Fibroblast of upper back skin (primary cell): ENCODE results near the gene DLGAP1.
"Not testable (repeated sequence)": the region's sequence is repeated elsewhere in the genome, so short reads cannot be mapped to it uniquely, and the experiment has no call there.

ENCODE experiments used
- DNase-seq: peaks from one replicate; pipeline ENCODE4 v3.0.0-alpha.2; 2013

The DLGAP1 gene

DNA sequence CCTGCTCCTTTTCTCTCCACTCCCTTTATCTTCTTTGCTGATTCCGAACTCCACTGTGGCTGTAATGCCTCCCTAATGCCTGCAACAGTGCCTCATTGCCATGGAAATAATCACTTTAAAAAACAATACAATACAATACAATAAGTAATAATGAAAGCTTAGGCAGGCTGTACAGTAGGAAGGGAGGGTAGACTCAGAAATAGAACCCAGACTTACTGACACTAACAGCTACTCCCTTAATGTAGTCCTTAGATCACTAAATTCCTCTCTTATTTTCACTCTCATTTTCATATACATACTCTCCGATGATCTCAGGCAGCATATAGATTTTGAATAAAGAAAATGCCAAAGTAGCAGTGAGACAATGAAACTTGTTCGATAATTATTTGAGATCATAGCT is 70.2 kb downstream of the DLGAP1 start:
- DNase-seq: no peak

DNA sequence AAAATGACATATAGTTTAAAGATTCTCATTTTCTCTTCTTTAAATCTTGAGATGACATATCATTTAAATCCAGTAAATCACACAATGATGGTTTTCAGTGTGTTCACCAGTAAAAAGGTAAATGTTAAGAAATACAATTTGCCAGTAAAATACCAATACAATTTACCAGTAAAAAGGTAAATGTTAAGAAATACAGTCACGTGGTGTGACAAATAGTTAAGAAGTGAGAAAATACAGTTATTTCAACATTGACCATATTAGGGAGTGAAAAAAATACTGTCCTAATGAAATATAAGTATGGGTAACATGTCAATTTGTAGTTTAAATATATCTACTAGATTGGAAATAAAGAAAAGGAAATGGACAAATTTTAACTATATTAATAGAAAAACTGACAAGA is 80.5 kb downstream of the DLGAP1 start:
- DNase-seq: no peak

DNA sequence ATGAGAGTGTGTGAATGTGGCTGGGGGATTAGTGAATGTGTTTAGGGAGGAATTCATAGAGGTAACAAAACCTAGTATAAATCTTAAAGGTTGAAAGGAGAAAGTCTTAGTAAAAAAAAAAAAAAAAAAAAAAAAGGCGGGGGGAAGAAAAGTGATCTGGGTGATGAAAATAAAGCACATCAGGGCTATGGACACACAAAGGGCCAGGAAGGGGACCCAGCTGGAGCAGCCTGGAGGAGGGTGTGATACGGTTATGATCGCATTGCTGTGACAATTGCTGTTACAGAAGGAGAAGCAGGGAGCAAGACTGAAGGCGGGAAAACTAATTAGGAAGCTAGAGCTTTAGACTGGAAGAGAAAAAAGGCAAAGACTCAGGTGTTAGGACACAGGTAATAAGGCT is 85.4 kb downstream of the DLGAP1 start:
- DNase-seq: no peak

DNA sequence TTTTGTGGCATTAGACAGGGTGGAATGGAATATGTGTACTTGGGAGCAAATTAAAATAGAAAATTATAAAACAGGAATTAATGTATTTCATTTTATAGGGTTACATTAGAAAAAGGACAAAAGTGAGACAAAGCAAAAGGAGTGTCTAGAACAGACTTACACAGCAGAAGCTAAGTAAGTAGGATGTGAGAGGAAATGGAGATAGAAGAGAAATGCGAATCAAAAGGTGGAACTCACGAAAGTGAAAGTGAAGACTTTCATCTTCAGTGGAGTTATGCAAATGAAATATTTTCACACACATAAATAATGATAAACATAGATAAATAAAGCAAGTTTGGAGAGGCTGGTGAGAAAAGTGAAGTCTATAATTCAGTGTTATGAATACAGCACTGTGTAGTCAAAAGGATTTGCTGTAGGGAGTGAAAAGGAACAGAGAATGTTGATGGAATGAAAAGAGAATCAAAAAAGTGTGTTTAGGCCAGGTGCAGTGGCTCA is 94.8 kb downstream of the DLGAP1 start:
- DNase-seq: no peak

DNA sequence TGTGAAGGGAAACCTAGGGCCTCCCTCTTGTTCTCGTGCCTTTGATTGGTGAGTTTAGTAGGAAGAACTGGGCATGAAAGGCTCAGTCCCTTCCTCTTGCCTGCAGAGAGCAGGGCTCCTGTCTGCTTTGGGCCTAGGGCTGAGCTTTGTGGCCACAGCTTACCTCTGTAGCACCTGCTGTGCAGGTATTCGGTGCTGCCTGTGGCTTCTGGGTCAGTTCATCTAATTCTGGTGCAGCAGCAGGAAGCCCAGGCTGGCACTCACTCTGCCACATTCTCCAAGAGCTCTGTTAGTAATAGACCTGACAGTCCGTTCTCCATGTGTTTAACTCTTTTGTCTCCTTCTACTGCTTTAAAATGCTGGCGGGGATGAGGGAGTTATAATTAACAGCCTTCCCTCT is 96.5 kb downstream of the DLGAP1 start:
- no peak for DNase-seq

DNA sequence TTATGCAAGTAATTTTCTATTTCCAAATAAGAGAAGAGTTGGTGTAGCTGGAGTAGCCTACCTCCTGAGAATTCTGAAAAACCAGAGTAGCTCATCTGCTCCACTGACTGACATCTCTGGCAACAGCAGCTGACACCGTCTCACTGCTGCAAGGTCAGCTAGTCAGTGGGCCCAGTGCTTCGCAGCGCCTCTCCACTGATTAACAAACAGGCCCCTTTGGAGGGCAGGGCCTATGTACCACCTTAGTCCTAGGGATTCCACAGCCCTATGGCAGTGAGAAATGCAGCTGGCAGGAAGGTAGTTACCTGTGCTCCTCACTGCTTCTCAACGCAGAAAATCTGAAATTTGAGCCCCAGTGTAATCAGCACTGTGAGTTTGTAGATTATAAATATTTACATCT is 97.5 kb downstream of the DLGAP1 start:
- no peak for DNase-seq

DNA sequence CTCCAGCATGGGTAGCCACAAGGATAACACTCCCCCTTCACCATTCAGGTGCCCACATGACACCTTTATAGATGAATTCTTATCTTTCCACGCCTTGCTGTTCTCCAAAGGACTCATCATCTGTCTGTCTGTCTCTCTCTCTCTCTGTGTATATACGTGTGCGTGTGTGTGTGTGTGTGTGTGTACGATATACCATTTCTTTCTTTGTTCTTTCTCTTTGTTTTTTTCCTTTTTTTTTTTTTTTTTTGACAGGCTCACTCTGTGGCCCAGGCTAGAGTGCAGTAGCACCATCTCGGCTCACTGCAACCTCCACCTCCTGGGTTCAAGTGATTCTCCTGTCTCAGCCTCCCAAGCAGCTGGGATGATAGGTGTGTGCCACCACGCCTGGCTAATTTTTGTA is 98.2 kb downstream of the DLGAP1 start:
- DNase-seq: no peak

DNA sequence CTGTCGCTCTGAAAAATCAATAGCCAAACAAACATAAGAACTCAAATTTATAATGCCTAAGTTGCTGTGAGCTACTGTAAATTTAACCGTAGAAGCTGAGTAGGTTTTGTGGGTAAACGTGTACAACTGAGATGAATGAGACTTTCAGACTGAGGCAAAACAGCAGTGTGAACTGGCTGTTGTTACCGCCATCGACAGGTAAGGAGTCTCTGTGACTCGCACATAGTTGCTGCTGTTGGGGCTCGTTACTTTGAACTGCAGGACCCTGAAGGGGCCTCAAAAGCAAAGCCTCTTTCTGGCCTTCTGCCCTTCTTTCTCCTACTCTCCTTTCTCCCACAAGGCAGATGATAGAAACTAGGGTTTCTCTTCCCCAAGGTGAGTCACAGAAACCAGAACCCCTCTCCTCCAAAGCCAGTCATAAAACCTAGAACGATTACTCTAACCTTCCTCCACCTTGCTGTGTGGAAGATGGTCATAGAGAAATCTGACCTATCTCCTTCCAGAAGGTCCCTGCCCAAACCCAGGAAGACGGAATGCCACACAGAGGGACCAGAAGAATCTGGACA is 101.2 kb downstream of the DLGAP1 start:
- DNase-seq: no peak

DNA sequence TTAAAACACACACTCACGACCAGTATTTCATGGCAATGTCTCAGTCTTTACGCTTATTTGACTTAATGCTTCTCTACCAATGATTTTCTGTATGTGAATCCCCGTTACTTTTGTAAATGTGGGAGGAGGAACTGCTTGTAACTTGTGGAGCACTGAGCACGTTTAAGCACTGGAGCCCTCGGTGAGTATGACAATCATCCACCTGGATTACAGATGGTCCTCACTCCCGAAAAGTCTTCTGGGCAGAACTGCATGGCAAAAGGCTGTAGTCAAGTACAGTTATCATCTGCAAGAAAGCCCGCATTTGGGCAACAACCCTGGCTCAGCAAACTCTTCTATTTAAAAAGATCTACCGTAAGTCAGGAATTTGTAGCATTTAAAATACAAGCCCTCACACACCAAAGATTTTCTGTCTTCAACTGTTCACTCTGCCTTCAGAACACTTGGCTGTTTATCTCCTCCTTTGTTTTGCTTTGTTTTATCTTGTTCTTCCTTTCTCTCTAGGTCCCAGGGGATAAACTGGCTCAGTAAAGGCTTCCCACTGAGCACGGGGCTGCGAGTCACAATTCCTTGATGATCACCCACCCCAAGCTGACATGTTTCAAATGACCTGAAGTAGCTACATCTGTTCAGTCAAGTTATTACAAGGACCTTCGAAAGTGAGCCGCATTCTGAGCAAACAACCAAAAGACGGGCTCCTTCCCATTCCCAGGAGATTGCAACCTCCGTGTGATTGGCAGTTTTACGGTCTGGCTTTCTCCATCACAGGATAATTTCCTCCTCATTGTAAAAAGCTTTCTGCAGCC is 102.2 kb downstream of the DLGAP1 start:
- DNase-seq: no peak

DNA sequence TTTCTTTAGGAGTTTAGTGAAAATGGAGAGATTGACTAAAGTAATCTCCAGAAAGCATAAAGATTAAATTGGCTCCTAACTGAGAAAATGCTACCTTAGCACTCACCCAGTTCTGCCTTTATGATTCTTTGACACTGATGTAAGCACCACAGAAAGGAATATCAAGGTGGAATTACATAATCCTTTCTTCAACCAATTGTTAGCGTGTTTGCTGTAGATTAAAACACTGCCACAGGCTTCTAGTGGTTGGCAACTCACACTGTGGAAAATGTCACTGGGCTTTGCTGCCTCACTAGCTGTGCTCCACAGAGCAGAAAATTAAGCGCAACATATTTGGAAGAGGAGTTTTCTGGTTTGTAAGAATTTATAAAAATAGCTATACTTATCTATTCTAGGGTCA is 104.1 kb downstream of the DLGAP1 start:
- no peak for DNase-seq

DNA sequence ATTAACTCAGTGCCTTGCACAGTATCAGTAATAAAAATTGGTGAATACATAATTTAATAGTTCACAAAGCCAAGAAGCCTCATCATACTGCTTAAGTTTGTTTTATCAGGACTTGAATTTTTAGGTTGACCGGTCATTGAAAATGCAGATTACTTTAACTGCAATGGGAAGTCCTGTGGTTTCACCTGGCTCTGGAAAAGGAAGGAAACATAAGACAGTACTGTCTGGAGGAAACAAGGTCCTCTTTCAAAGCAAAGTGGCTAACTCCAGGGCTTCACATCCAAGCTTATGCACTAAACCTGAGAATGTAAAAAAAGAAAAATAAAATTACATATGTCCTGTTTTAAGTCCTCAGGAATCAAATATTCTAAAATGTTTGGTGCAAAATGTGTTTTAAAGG is 119.7 kb downstream of the DLGAP1 start:
- no peak for DNase-seq

DNA sequence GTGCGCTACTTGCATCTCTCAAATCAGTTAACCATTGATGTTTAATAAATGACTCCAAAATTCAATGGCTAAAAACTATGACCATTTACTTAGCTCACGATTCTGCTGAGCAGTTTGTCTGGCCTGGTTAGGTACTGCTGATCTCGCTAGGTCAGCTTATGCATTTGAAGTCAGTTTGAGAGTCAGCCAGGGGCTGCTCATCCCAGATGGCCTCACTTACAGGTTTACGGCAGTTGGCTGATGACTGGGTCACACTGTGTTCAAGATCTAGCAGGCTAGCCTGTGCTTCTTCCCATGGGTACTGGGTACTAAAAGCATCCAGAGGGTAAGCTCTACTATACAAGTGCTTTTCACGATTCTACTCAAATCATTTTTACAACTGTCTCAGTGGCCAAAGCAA is 122.1 kb downstream of the DLGAP1 start:
- DNase-seq: no peak

DNA sequence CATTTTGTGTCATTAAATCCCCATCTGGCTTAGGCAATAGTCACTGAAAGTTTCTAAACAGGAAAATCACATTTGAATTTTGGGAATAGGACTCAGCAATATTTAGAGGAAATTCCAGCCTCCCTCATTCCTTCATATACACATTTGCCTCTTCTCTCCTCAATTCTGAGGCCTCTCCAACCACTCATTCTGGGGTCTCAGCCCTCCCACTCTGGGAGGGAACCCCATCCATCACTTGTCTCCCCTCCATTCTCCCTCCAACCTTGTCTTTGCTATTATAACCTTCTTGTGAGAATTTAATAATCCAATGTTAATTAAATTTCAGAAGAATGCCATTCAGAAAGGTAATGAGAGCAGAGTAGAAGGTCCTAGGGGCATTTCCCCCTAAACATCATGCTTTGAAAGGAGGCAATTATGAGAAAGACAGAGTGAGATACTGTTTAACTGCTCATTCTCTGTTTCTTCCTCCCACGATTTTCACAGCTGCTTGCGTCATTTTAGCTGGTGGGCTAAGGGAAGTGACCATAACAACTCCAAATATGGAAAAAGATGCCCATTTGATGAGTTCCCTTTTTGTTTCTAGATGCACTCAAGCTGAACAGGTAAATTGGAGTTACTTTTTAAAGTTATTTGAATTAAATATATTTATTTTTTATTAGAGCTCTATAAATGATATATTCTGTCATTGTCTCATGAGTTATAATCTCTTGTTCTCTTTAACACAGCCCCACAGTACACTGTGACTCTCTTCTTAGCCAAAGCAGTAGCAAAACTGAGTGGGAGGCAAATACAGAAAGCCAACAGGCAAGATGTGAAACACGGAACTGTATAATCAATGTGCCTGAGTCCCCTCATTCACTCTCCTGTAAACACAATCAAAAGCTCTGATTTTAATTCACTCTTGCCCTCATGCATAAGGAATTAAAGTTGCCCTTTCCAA is 135.1 kb downstream of the DLGAP1 start:
- no peak for DNase-seq

DNA sequence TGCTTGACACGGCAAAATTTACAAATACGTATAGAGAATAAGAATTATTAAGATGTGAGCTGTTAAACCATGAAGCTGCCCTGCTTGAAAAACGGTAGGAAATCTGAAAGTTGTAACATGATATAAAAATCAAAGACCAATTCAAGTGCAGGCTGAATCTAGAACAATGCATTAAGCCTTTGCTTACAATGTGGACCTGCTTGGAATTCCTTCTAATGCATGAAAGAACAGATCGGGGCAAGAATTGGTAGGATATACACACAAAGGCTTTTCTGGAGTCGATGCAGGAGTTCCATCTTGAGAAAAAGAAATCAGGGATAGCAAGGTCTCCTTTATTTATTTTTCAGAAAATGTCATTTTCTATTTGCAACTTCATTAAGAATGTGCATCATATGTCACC is 136.8 kb downstream of the DLGAP1 start:
- no peak for DNase-seq

DNA sequence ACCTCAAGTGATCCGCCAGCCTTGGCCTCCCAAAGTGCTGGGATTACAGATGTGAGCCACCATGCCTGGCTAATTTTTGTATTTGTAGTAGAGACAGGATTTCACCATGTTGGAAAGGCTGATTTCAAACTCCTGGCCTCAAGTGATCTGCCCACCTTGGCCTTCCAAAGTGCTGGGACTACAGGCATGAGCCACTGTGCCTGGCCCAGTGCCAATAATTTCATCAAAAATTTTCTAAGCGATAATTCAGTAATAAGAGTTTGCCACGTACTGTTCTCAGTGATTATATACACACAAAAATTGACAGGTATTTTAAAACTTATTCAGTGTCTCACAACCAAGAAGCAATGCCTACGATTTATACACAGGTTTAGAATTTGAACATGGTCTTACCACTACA is 143.2 kb downstream of the DLGAP1 start:
- DNase-seq: not testable (repeated sequence)

DNA sequence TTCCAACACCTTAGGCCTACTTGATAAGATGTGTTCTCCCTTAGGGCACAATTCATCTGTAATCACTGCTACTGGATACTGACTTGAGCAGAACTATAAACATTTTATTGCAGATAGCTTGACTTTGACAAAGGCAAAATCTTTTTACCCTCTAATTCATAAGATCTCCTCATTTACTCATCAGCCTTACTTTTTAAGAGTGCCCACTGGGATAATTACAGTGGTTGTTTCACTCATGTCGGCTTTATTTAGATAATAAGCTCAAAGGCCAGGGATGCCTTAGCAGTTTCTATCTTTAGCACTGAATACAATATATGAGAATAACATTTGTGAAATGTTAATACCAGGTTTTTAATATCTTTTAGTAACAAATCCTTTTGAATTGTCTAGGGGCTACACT is 144.0 kb downstream of the DLGAP1 start:
- DNase-seq: no peak

DNA sequence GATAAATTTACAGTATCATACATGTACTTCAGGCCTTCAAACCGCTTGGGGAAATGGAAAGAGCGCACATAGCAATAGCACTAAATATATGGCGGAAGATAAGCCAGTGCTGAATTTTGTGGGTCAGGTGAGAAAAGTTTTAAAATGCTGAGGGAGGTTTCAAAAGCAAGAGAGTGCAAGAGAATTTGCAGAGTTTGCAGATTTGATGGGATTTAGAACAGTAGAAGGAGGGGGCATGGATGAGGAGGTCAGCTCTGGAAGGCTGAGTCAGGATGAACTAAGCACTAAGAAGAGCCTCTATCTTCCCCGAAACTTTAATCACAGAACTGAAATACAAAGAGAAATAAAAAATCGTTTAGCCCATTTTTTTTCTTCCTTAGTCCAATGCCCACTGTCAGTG is 145.9 kb downstream of the DLGAP1 start:
- no peak for DNase-seq

DNA sequence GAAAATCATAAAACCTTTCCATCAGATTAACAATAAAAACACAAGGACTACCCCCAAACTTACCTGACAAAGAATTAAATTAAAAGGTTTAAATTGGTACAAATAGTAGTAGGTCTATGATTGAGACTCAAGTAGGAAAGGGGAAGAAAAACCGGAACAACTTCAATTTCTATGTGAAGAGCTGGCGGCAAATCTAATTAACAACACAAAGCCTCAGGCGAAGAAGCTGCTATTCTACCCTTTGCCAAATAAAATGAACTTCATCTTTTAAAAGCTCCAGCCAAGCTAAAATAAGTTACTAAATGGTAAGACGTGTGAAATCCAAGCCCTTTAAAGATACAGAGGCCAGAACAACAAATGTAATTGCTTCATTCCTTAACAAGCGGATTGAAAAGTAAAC is 146.5 kb downstream of the DLGAP1 start:
- no peak for DNase-seq

DNA sequence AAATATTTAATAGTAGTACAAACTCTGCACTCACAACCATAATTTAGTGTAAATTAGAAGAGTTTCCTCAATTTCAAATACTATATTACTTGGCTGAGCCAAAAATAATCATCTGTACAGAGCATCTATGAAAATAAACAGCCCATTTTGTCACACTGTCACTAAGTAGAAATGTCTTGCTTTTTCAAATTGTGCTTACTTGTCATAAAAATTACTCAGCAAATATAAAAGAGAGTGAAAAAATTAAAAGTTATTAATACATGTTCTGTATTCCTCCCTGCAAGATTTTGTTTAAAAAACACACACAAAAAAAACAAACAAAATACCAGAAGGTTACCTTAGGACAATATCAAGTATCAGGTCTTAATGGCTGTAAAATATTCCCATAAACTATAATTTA is 155.7 kb downstream of the DLGAP1 start:
- DNase-seq: no peak

DNA sequence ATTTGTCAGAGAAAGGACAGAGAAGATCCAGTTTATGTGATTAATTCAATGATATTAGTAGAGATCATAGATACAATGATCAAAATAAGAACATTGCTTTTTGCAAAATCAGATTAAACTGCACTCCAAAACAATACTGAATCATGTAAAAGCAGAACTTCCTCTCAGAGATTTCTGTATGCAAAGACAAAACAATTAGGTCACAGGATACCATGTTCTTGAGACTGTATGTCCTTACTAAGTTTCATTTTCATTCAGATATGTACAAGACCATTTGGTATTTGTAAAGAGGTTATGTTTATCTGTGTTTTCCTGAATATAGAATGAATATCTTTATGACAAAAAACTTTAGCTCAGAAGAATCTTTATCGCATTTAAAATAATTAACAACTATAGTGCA is 161.8 kb downstream of the DLGAP1 start:
- no peak for DNase-seq

DNA sequence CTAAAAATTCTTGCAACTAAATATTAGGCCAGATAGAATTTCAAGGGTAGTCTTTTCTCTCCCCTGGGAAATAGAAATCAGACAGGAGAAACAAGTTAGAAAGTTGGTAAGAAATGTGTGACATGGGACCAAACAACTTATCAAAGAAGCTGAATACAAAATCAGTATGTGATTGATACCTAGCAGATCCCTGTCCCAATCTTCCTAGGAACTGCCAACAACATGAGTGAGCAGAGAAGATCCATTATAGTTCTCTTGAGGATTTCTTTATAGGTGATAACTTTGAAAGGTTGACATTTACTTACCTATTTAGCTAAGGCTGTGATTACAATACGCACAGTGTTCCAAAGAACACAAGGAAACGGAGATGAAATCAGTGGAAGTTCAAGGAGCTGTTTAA is 162.4 kb downstream of the DLGAP1 start:
- DNase-seq: no peak

DNA sequence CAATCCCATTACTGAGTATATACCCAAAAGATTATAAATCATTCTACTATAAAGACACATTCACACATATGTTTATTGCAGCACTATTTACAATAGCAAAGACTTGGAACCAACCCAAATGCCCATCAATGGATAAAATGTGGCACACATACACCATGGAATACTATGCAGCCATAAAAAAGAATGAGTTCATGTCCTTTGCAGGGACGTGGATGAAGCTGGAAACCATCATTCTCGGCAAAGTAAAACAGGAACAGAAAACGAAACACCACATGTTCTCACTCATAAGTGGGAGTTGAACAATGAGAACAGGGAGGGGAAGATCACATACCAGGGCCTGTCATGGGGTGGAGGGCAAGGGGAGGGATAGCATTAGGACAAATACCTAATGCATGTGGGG is 167.8 kb downstream of the DLGAP1 start:
- DNase-seq: not testable (repeated sequence)

DNA sequence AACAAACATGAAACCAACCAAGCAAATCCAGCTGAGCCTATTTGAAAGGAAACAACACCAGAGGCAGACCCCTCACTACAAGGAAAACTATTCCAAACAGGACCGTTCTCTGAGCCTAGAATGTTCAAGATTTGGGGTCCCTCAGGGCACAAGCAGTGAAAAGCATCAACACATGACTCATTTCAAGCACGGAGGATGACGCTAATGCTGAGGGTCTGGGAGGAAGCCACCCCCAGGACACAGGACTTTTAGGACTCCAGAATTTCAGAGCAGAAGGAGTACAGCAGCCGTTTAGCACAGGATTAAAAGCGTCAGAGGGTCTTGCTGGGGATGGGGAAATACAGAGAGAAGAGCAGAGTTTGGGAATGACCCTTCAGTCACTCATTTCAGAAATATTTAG is 168.9 kb downstream of the DLGAP1 start:
- DNase-seq: no peak

DNA sequence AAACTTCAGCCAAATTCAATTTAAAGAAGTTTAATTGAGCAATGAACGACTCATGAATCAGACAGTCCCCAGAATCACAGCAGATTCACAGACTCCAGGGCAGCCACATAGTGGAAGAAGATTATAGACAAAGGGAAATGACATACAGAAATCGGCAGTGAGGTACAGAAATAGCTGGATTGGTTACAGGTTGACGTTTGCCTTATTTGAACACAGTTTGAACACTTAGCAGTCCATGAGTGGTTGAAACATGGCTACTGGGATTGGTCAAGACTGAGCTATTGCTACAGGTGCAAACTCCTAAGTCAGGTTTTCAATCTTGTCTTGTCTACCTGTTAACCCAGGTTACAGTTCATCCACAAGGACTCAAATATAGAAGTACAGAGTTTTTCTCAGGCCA is 169.6 kb downstream of the DLGAP1 start:
- DNase-seq: no peak
